T-cell (primary cell): ENCODE measurements around the gene GRIN3B. TPM values are rescaled to one million over a fixed set of nuclear protein-coding genes. Genes with fewer than 3 reads are reported as not detected.

Experiments
- ATAC-seq, 4 experiments: fragments of 200-7000 bp in 3 of 4; fragments of 150-1000 bp in 1 of 4; cut with Tn5 transposase; replicated peaks in 1 of 4; 1 replicate in 3 of 4; 2 replicates in 1 of 4; pipeline ENCODE4 v1.10.0; 2021; ENCODE audit warnings: moderate library complexity in 3 of 4, mild to moderate bottlenecking in 2 of 4, moderate number of reproducible peaks in 1 of 4
- CTCF ChIA-PET, 2 donors: fragments of 300-600 bp; sonication (Branson Sonifier 250); formaldehyde crosslinking; loops; one replicate each; lab custom pipeline; 2022; ENCODE audit warnings: antibody characterized with exemption in 2 of 2; lab: Charles Lee
- POLR2A ChIA-PET, 2 donors: fragments of 300-600 bp; sonication (Branson Sonifier 250); formaldehyde crosslinking; loops; one replicate each; lab custom pipeline; 2022; ENCODE audit warnings: antibody characterized with exemption in 2 of 2; lab: Charles Lee
- DNase-seq, 35 experiments: peaks; one replicate each; pipeline versions ENCODE4 v3.0.0 to v3.0.0-alpha.2; 2013 to 2023
- H3K27ac ChIP-seq: one replicate; pipeline ENCODE4 v1.5.1; 2013; ENCODE audit warnings: low read length
- H3K27me3 ChIP-seq, 2 experiments: replicated peaks in 1 of 2; 1 replicate in 1 of 2; 2 replicates in 1 of 2; pipeline versions ENCODE4 v1.6.1 to v1.7.0; 2013; ENCODE audit warnings: low read length in 1 of 2, mixed read lengths in 1 of 2; ENCODE audit not compliant: control insufficient read depth in 2 of 2, insufficient read depth in 2 of 2; ENCODE audit errors: extremely low read depth in 1 of 2
- H3K36me3 ChIP-seq, 2 donors: 1 replicate in 1 of 2; 2 replicates in 1 of 2; pipeline versions ENCODE4 v1.6.1 to v1.7.0; 2013; ENCODE audit warnings: low read length in 1 of 2; ENCODE audit not compliant: control insufficient read depth in 2 of 2, insufficient read depth in 1 of 2; ENCODE audit errors: extremely low read depth in 1 of 2
- H3K4me1 ChIP-seq, 2 experiments: 1 replicate in 1 of 2; 2 replicates in 1 of 2; pipeline versions ENCODE4 v1.6.1 to v1.7.0; 2013; ENCODE audit warnings: low read length in 2 of 2, mixed read lengths in 1 of 2; ENCODE audit not compliant: insufficient read depth in 2 of 2, control insufficient read depth in 1 of 2; ENCODE audit errors: extremely low read depth in 1 of 2
- H3K4me3 ChIP-seq, 2 donors: 1 replicate in 1 of 2; 2 replicates in 1 of 2; pipeline versions ENCODE4 v1.5.1 to v1.7.0; 2013; ENCODE audit warnings: mild to moderate bottlenecking in 2 of 2, low read length in 1 of 2, moderate library complexity in 1 of 2; ENCODE audit not compliant: control insufficient read depth in 1 of 2; ENCODE audit errors: extremely low read depth in 1 of 2
- H3K9me3 ChIP-seq: 2 replicates; pipeline ENCODE4 v1.7.0; 2013
- H3K27ac Mint-ChIP-seq, 2 donors: one replicate each; pipeline ENCODE4 v1.8.0; 2020 to 2021; ENCODE audit warnings: mild to moderate bottlenecking in 2 of 2, mixed read lengths in 2 of 2
- H3K27me3 Mint-ChIP-seq, 2 donors: one replicate each; pipeline ENCODE4 v1.8.0; 2021 to 2022; ENCODE audit warnings: mixed read lengths in 2 of 2
- H3K36me3 Mint-ChIP-seq: one replicate; pipeline ENCODE4 v1.8.0; 2021; ENCODE audit warnings: mixed read lengths
- H3K4me1 Mint-ChIP-seq, 3 donors: one replicate each; pipeline ENCODE4 v1.8.0; 2020 to 2022; ENCODE audit warnings: mixed read lengths in 3 of 3, mild to moderate bottlenecking in 1 of 3
- H3K4me3 Mint-ChIP-seq, 3 donors: one replicate each; pipeline ENCODE4 v1.8.0; 2020 to 2022; ENCODE audit warnings: mild to moderate bottlenecking in 3 of 3, mixed read lengths in 3 of 3, moderate library complexity in 3 of 3
- H3K9me3 Mint-ChIP-seq, 3 donors: one replicate each; pipeline ENCODE4 v1.8.0; 2020 to 2022; ENCODE audit warnings: mixed read lengths in 3 of 3
- WGBS: methylation state at CpG from one replicate; pipeline ENCODE4 v1.1.5; 2013; ENCODE audit warnings: missing lambda C conversion rate; ENCODE audit not compliant: insufficient coverage; 5-methylcytosine and 5-hydroxymethylcytosine counted together
- total RNA-seq, 35 experiments: library from RNA in 6 of 35; stranded (reverse) in 6 of 35; fragments of 120-200 nt in 1 of 35; gene quantifications; one replicate each; pipeline versions ENCODE4 v1.2.1 to v1.2.4 and lab custom pipeline; 2013 to 2026

The GRIN3B gene
- total RNA-seq, 5 donors from 2014 or later (not counting 1 experiment from before 2014, with no cell fraction given) = 0.07 to 0.44 (median 0.09) TPM; not detected in 2

GRCh38 chr19:998064-998463 lies 2.2 kb upstream of the GRIN3B start:
- Mint-ChIP-seq H3K4me1 (peaks cover 15 to 21% (median 15%) of the 10 kb centered on the region in 3 donors), H3K36me3 (no peaks in the 10 kb centered on the region), H3K4me3 (no peak overlapping the region), H3K9me3 (no peaks in the 10 kb centered on the region), H3K27ac (no peak overlapping the region), H3K27me3 (peaks cover 17 to 29% of the 10 kb centered on the region in 2 donors)
- POLR2A ChIA-PET = interaction anchor here in 1 of 2 donors (0.7 kb wide), 1 partner anchor 149 kb away, joined by 4 read pairs; no protein-coding TSS in a partner anchor
- Histone ChIP-seq H3K9me3 (no peaks in the 10 kb centered on the region), H3K36me3 (peaks cover 0 to 13% of the 10 kb centered on the region in 2 donors), H3K27me3 (peaks cover 7 to 68% of the 10 kb centered on the region in 2 experiments), H3K4me3 (no peak overlapping the region), H3K27ac (no peak overlapping the region), H3K4me1 (peaks cover 2 to 39% of the 10 kb centered on the region in 2 experiments)
- CTCF ChIA-PET = interaction anchor here in 1 of 2 donors (0.7 kb wide), 1 partner anchor 255 kb away, joined by 5 read pairs; no protein-coding TSS in a partner anchor
- DNase-seq = no peak
- 63% methylated on average over 4 of the region's 6 CpGs for WGBS
- ATAC-seq = no peak

- Mint-ChIP-seq H3K27ac (peak overlapping the region in 1 of 2 donors; percentile 57), H3K36me3 (no peaks in the 10 kb centered on the region), H3K9me3 (no peaks in the 10 kb centered on the region), H3K4me1 (peaks cover 15 to 21% (median 15%) of the 10 kb centered on the region in 3 donors), H3K27me3 (peaks cover 17 to 29% of the 10 kb centered on the region in 2 donors), H3K4me3 (peak overlapping the region in 2 of 3 donors; percentile 54 to 66)
- WGBS = 65% methylated on average over 3 of the region's 3 CpGs
- POLR2A ChIA-PET = interaction anchor here in 1 of 2 donors (0.7 kb wide), 1 partner anchor 469 kb away, joined by 3 read pairs; no protein-coding TSS in a partner anchor
- no peak overlapping the region for H3K27ac ChIP-seq
- H3K27me3 ChIP-seq = peaks cover 7 to 74% of the 10 kb centered on the region in 2 experiments
- peaks cover 0 to 3% of the 10 kb centered on the region in 2 donors for H3K36me3 ChIP-seq
- no peaks in the 10 kb centered on the region for H3K9me3 ChIP-seq
- CTCF ChIA-PET = interaction anchor here (0.6 to 0.9 kb wide), 2 partner anchors 62 to 207 kb away, joined by 3 read pairs; no protein-coding TSS in a partner anchor
- DNase-seq (no peak), ATAC-seq (no peak)
- peaks cover 2 to 39% of the 10 kb centered on the region in 2 experiments for H3K4me1 ChIP-seq
- H3K4me3 ChIP-seq = no peak overlapping the region
These were observed 870 bp upstream of the GRIN3B start for GRCh38 chr19:999379-999719.

- ChIA-PET POLR2A (interaction anchor here in 1 of 2 donors (0.7 to 1.1 kb wide), 2 partner anchors 16 to 19 kb away, joined by 3 read pairs; no protein-coding TSS in a partner anchor), CTCF (interaction anchor here in 1 of 2 donors (0.5 to 0.7 kb wide), 3 partner anchors 21 to 129 kb away, joined by 4 to 6 read pairs (median 4); no protein-coding TSS in a partner anchor)
- Mint-ChIP-seq H3K9me3 (no peaks in the 10 kb centered on the region), H3K4me1 (peaks cover 15 to 21% (median 15%) of the 10 kb centered on the region in 3 donors), H3K4me3 (peak overlapping the region; percentile 13 to 56 (median 36)), H3K36me3 (no peaks in the 10 kb centered on the region), H3K27ac (no peak overlapping the region), H3K27me3 (peaks cover 17 to 29% of the 10 kb centered on the region in 2 donors)
- no peak for ATAC-seq
- H3K36me3 ChIP-seq = no peaks in the 10 kb centered on the region
- WGBS = 3% methylated on average over 66 of the region's 73 CpGs
- no peak for DNase-seq
- no peaks in the 10 kb centered on the region for H3K9me3 ChIP-seq
- H3K4me3 ChIP-seq = peak overlapping the region in 1 of 2 donors; percentile 32
- H3K4me1 ChIP-seq = peaks cover 2 to 33% of the 10 kb centered on the region in 2 experiments
- no peak overlapping the region for H3K27ac ChIP-seq
- H3K27me3 ChIP-seq = peaks cover 7 to 68% of the 10 kb centered on the region in 2 experiments
These were observed 645 bp downstream of the GRIN3B start for GRCh38 chr19:1000591-1001537.

- H3K27me3 ChIP-seq = peaks cover 7 to 60% of the 10 kb centered on the region in 2 experiments
- H3K4me1 ChIP-seq = peaks cover 0 to 25% of the 10 kb centered on the region in 2 experiments
- WGBS = 0% methylated on average over 9 of the region's 20 CpGs
- peaks cover 17 to 29% of the 10 kb centered on the region in 2 donors for H3K27me3 Mint-ChIP-seq
- no peaks in the 10 kb centered on the region for H3K9me3 ChIP-seq
- H3K36me3 ChIP-seq = no peaks in the 10 kb centered on the region
- ATAC-seq (peak; percentile 68 to 81 (median 72)), DNase-seq (peak in 34 of 35 experiments; percentile 36 to 81 (median 62))
- no peaks in the 10 kb centered on the region for H3K36me3 Mint-ChIP-seq
- no peak overlapping the region for H3K4me3 ChIP-seq
- CTCF ChIA-PET = interaction anchor here (0.5 to 0.7 kb wide), 4 partner anchors 21 to 128 kb away, joined by 3 to 6 read pairs (median 4); no protein-coding TSS in a partner anchor
- H3K27ac Mint-ChIP-seq = no peak overlapping the region
- no peaks in the 10 kb centered on the region for H3K9me3 Mint-ChIP-seq
- POLR2A ChIA-PET = interaction anchor here in 1 of 2 donors (0.7 to 1.1 kb wide), 2 partner anchors 15 to 18 kb away, joined by 3 read pairs; no protein-coding TSS in a partner anchor
- H3K4me1 Mint-ChIP-seq = peaks cover 9 to 16% (median 10%) of the 10 kb centered on the region in 3 donors
- no peak overlapping the region for H3K27ac ChIP-seq
- H3K4me3 Mint-ChIP-seq = peak overlapping the region in 1 of 3 donors; percentile 56
These were observed 1.4 kb downstream of the GRIN3B start for GRCh38 chr19:1001538-1002166.

- H3K4me3 ChIP-seq = no peak overlapping the region
- peaks cover 9 to 11% (median 9%) of the 10 kb centered on the region in 3 donors for H3K4me1 Mint-ChIP-seq
- no peaks in the 10 kb centered on the region for H3K36me3 Mint-ChIP-seq
- H3K27ac ChIP-seq = no peak overlapping the region
- ATAC-seq (no peak), DNase-seq (no peak)
- H3K36me3 ChIP-seq = no peaks in the 10 kb centered on the region
- H3K4me3 Mint-ChIP-seq = no peak overlapping the region
- H3K27ac Mint-ChIP-seq = peak overlapping the region; percentile 9 to 22
- 84% methylated on average over 4 of the region's 4 CpGs for WGBS
- no peaks in the 10 kb centered on the region for H3K9me3 ChIP-seq
- H3K9me3 Mint-ChIP-seq = no peaks in the 10 kb centered on the region
- peaks cover 7 to 54% of the 10 kb centered on the region in 2 experiments for H3K27me3 ChIP-seq
- peaks cover 0 to 18% of the 10 kb centered on the region in 2 experiments for H3K4me1 ChIP-seq
- H3K27me3 Mint-ChIP-seq = peaks cover 17 to 29% of the 10 kb centered on the region in 2 donors
- POLR2A ChIA-PET = no interaction called here
- CTCF ChIA-PET = interaction anchor here in 1 of 2 donors (0.6 to 0.7 kb wide), 3 partner anchors 14 to 124 kb away, joined by 3 to 5 read pairs (median 5); no protein-coding TSS in a partner anchor
These were observed 2.4 kb downstream of the GRIN3B start for GRCh38 chr19:1002600-1002999.
